CD4-positive, CD25-positive, alpha-beta regulatory T cell (primary cell): Measurements from ENCODE around the gene ZNF177. TPM values are rescaled to one million over a fixed set of nuclear protein-coding genes. Genes with fewer than 3 reads are reported as not detected.

Experiments used
- ATAC-seq, 2 donors: fragments of 150-1000 bp; cut with Tn5 transposase; one replicate each; pipeline ENCODE4 v1.10.0; 2021; ENCODE audit warnings: low read depth in 2 of 2, moderate number of reproducible peaks in 2 of 2, moderate library complexity in 1 of 2
- DNase-seq, 3 donors: peaks; one replicate each; pipeline versions ENCODE4 v3.0.0 to v3.0.0-alpha.2; 2012 to 2022; ENCODE audit warnings: mixed read lengths in 1 of 3
- H3K27ac ChIP-seq: one replicate; pipeline ENCODE4 v1.7.0; 2013; ENCODE audit warnings: mild to moderate bottlenecking, low read length; ENCODE audit not compliant: insufficient read depth, poor library complexity, severe bottlenecking
- H3K27me3 ChIP-seq: one replicate; pipeline ENCODE4 v1.7.0; 2013; ENCODE audit warnings: low read length; ENCODE audit not compliant: control insufficient read depth, insufficient read depth
- H3K36me3 ChIP-seq: one replicate; pipeline ENCODE4 v1.7.0; 2013; ENCODE audit warnings: mild to moderate bottlenecking, low read length, moderate library complexity; ENCODE audit not compliant: control insufficient read depth, insufficient read depth
- H3K4me1 ChIP-seq: 2 replicates; pipeline ENCODE4 v1.7.0; 2013; ENCODE audit warnings: mild to moderate bottlenecking, low read length; ENCODE audit not compliant: insufficient read depth, control insufficient read depth, poor library complexity, severe bottlenecking
- H3K4me3 ChIP-seq: one replicate; pipeline ENCODE4 v1.7.0; 2013; ENCODE audit warnings: low read depth, mild to moderate bottlenecking, low read length, moderate library complexity
- H3K9me3 ChIP-seq, 2 experiments: 1 replicate in 1 of 2; 2 replicates in 1 of 2; pipeline ENCODE4 v1.7.0; 2013; ENCODE audit warnings: low read length in 2 of 2, mild to moderate bottlenecking in 1 of 2, moderate library complexity in 1 of 2; ENCODE audit not compliant: control insufficient read depth in 2 of 2
- H3K27ac Mint-ChIP-seq, 3 donors: one replicate each; pipeline ENCODE4 v1.8.0; 2020 to 2022; ENCODE audit warnings: mild to moderate bottlenecking in 3 of 3, mixed read lengths in 3 of 3, moderate library complexity in 2 of 3
- H3K27me3 Mint-ChIP-seq: one replicate; pipeline ENCODE4 v1.8.0; 2022; ENCODE audit warnings: mild to moderate bottlenecking, mixed read lengths
- H3K36me3 Mint-ChIP-seq: one replicate; pipeline ENCODE4 v1.8.0; 2020; ENCODE audit warnings: mixed read lengths
- H3K4me1 Mint-ChIP-seq, 4 donors: one replicate each; pipeline ENCODE4 v1.8.0; 2020 to 2022; ENCODE audit warnings: mixed read lengths in 4 of 4, mild to moderate bottlenecking in 1 of 4
- H3K4me3 Mint-ChIP-seq, 4 donors: one replicate each; pipeline ENCODE4 v1.8.0; 2020 to 2022; ENCODE audit warnings: mild to moderate bottlenecking in 4 of 4, mixed read lengths in 4 of 4, moderate library complexity in 3 of 4
- H3K9me3 Mint-ChIP-seq, 7 donors: one replicate each; pipeline ENCODE4 v1.8.0; 2020 to 2022; ENCODE audit warnings: mixed read lengths in 7 of 7, mild to moderate bottlenecking in 3 of 7, moderate library complexity in 2 of 7
- polyA plus RNA-seq, 4 donors: library from polyadenylated mRNA; unstranded; fragments of 300-500 nt; fragmentation: Illumina TruSeq; gene quantifications; one replicate each; pipeline ENCODE4 v1.2.3, GENCODE V29; 2021
- total RNA-seq: library from RNA; stranded (reverse); gene quantifications from one replicate; pipeline ENCODE4 v1.2.3, GENCODE V29; 2022

ZNF177 gene
- total and polyA plus RNA-seq, 5 donors from 2014 or later: 0.19 to 0.81 (median 0.64) TPM

DNA sequence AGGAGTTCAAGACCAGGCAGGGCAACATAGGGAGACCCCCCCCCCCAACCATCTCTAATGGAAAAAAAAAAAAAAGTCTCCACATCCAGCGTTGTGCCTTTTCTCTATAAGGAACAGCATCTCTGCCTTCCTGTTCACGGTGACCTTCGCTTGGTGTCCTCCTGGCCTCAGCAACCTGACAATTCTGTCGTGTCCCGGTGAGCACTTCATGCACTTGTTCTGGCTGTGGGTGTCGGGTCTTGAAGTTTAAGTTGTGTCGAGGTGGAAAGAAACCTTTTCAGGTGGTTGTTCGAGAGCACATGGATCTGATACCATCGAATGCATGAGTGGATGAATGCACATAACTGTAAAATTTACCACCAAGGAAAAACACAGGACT is 38.2 kb upstream of the ZNF177 start:
- DNase-seq: no peak
- Mint-ChIP-seq H3K4me1 (peaks cover 11 to 40% (median 22%) of the 10 kb centered on the region in 4 donors), H3K27ac (peak overlapping the region; percentile 63 to 96 (median 79)), H3K27me3 (peaks cover 4% of the 10 kb centered on the region), H3K4me3 (peak overlapping the region; percentile 94 to 99 (median 96)), H3K36me3 (peaks cover 31% of the 10 kb centered on the region), H3K9me3 (peaks cover 0 to 54% (median 20%) of the 10 kb centered on the region in 7 donors)
- no peak for ATAC-seq
- Histone ChIP-seq H3K27ac (peak overlapping the region; percentile 83), H3K9me3 (peaks cover 23 to 50% of the 10 kb centered on the region in 2 experiments), H3K36me3 (peaks cover 27% of the 10 kb centered on the region), H3K4me3 (peak overlapping the region; percentile 98), H3K4me1 (peaks cover 11% of the 10 kb centered on the region), H3K27me3 (no peaks in the 10 kb centered on the region)

DNA sequence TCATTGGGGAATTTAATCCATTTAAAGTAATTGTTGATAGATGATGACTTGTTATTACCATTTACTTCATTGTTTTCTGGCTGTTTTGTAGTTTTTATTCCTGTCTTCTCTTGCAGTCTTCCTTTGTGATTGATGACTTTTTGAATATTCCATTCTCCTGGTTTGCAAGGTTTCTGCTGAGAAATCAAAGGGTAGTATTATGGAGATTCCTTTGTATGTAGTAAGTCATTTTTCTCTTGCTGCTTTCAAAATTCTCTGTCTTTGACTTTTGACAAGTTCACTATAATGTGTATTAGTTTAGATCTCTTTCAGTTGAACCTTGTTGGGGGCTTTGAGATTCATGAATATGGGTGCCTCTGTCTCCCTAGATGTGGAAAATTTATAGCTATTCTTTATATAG is 32.8 kb upstream of the ZNF177 start:
- peaks cover 62% of the 10 kb centered on the region for H3K36me3 Mint-ChIP-seq
- peaks cover 5 to 22% (median 8%) of the 10 kb centered on the region in 4 donors for H3K4me1 Mint-ChIP-seq
- Histone ChIP-seq H3K4me1 (no peaks in the 10 kb centered on the region), H3K27ac (no peak overlapping the region), H3K4me3 (no peak overlapping the region), H3K36me3 (peaks cover 61% of the 10 kb centered on the region), H3K27me3 (no peaks in the 10 kb centered on the region), H3K9me3 (peaks cover 70 to 96% of the 10 kb centered on the region in 2 experiments)
- H3K27me3 Mint-ChIP-seq: no peaks in the 10 kb centered on the region
- ATAC-seq (no peak), DNase-seq (no peak)
- H3K4me3 Mint-ChIP-seq: no peak overlapping the region
- H3K27ac Mint-ChIP-seq: no peak overlapping the region
- H3K9me3 Mint-ChIP-seq: peaks cover 0 to 82% (median 42%) of the 10 kb centered on the region in 7 donors

DNA sequence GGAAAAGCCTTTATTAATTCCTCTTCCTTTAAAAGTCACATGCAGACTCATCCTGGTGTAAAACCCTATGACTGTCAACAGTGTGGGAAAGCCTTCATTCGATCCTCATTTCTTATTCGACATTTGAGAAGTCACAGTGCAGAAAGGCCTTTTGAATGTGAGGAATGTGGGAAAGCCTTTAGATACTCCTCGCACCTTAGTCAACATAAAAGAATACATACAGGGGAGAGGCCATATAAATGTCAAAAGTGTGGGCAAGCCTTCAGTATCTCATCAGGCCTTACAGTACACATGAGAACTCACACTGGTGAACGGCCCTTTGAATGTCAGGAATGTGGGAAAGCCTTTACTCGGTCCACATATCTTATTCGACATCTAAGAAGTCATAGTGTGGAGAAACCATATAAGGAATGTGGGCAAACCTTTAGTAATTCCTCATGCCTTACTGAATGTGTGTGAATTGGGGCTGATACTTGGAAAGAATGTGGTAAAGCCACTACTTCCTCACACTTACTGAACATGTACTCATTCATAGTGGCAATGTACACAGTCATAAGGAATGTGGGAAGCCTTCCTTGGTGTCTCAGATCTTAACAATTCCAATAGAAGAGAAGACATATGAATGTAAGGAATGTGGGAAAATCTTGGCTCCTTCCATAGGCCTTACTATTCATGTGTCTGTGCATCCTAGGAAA is 20.1 kb upstream of the ZNF177 start:
- peaks cover 80 to 96% of the 10 kb centered on the region in 2 experiments for H3K9me3 ChIP-seq
- H3K27ac Mint-ChIP-seq: no peak overlapping the region
- H3K36me3 ChIP-seq: peaks cover 53% of the 10 kb centered on the region
- no peaks in the 10 kb centered on the region for H3K4me1 Mint-ChIP-seq
- H3K27ac ChIP-seq: no peak overlapping the region
- H3K4me3 ChIP-seq: no peak overlapping the region
- no peak for ATAC-seq
- H3K27me3 ChIP-seq: no peaks in the 10 kb centered on the region
- no peaks in the 10 kb centered on the region for H3K27me3 Mint-ChIP-seq
- DNase-seq: no peak
- peaks cover 59% of the 10 kb centered on the region for H3K36me3 Mint-ChIP-seq
- H3K4me3 Mint-ChIP-seq: no peak overlapping the region
- H3K4me1 ChIP-seq: no peaks in the 10 kb centered on the region
- H3K9me3 Mint-ChIP-seq: peaks cover 0 to 87% (median 37%) of the 10 kb centered on the region in 7 donors

DNA sequence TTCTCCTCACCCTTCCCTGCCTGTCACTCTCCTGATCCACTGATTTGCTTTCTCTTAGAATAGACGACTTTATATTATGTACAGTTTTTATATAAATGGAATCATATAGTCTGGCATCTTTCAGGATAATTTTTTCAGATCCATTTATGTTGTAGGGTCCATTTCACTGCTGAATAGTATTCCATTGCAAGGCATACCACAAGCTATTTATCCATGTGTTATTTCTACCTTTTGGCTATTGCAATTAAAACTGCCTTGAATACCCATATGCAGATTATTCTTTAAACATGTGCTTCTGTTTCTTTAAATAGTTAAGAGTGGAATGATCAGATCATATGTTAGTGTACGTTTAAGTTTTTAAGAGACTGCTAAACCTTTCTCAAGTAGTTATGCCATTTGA is 17.8 kb upstream of the ZNF177 start:
- Histone ChIP-seq H3K9me3 (peaks cover 82 to 97% of the 10 kb centered on the region in 2 experiments), H3K27ac (no peak overlapping the region), H3K36me3 (peaks cover 33% of the 10 kb centered on the region), H3K4me1 (no peaks in the 10 kb centered on the region), H3K4me3 (no peak overlapping the region), H3K27me3 (no peaks in the 10 kb centered on the region)
- no peak for ATAC-seq
- H3K27ac Mint-ChIP-seq: no peak overlapping the region
- H3K4me3 Mint-ChIP-seq: no peak overlapping the region
- peaks cover 0 to 87% (median 31%) of the 10 kb centered on the region in 7 donors for H3K9me3 Mint-ChIP-seq
- DNase-seq: no peak
- H3K27me3 Mint-ChIP-seq: no peaks in the 10 kb centered on the region
- peaks cover 42% of the 10 kb centered on the region for H3K36me3 Mint-ChIP-seq
- H3K4me1 Mint-ChIP-seq: no peaks in the 10 kb centered on the region

DNA sequence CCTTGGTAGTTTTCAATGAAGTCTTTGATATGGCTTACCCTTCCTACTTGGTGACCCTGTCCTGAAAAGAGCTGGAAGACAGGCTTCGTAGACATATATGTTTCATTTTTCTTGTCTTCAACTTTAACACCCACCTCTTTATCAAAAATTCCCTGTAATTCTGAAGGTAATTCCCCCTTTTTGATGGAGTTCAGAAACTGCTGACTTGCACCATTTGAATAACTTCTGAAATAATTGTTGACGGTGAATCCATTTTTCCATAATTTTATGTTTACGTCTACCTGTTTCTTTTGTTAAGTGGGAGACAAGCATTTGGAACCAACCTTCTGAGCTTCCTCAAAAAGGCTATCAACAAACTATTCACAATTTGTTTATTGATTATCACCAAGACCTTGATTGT is 14.6 kb upstream of the ZNF177 start:
- Mint-ChIP-seq H3K27ac (no peak overlapping the region), H3K36me3 (peaks cover 14% of the 10 kb centered on the region), H3K9me3 (peaks cover 0 to 85% (median 24%) of the 10 kb centered on the region in 7 donors), H3K4me1 (no peaks in the 10 kb centered on the region), H3K4me3 (no peak overlapping the region), H3K27me3 (no peaks in the 10 kb centered on the region)
- H3K27ac ChIP-seq: no peak overlapping the region
- no peak overlapping the region for H3K4me3 ChIP-seq
- no peaks in the 10 kb centered on the region for H3K4me1 ChIP-seq
- ATAC-seq: no peak
- H3K9me3 ChIP-seq: peaks cover 78 to 95% of the 10 kb centered on the region in 2 experiments
- H3K27me3 ChIP-seq: no peaks in the 10 kb centered on the region
- H3K36me3 ChIP-seq: peaks cover 4% of the 10 kb centered on the region
- no peak for DNase-seq

DNA sequence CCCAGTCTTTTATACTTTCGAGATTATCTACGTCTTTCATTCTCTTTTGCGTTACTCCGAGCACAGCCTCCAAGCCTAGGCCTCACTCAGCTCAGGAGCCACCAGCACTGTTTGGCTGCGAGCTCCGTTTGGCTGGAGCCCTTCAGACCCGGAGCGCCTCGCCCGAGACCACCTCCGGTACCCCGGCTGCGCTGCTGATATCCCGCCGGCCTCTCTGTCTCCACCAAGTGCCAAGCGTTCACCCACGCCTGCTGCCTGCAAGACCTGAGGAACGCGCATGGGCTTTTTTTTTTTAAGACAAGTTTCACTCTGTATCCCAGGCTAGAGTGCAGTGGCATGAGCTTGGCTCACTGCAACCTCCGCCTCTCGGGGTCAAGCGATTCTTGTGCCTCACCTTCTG is 14.1 kb upstream of the ZNF177 start:
- peaks cover 0 to 82% (median 21%) of the 10 kb centered on the region in 7 donors for H3K9me3 Mint-ChIP-seq
- no peaks in the 10 kb centered on the region for H3K4me1 ChIP-seq
- H3K27ac Mint-ChIP-seq: no peak overlapping the region
- H3K36me3 Mint-ChIP-seq: peaks cover 10% of the 10 kb centered on the region
- H3K4me1 Mint-ChIP-seq: no peaks in the 10 kb centered on the region
- H3K36me3 ChIP-seq: peaks cover 1% of the 10 kb centered on the region
- ATAC-seq: no peak
- peaks cover 75 to 95% of the 10 kb centered on the region in 2 experiments for H3K9me3 ChIP-seq
- no peak overlapping the region for H3K4me3 ChIP-seq
- no peak for DNase-seq
- no peak overlapping the region for H3K27ac ChIP-seq
- H3K27me3 ChIP-seq: no peaks in the 10 kb centered on the region
- no peaks in the 10 kb centered on the region for H3K27me3 Mint-ChIP-seq
- H3K4me3 Mint-ChIP-seq: no peak overlapping the region

DNA sequence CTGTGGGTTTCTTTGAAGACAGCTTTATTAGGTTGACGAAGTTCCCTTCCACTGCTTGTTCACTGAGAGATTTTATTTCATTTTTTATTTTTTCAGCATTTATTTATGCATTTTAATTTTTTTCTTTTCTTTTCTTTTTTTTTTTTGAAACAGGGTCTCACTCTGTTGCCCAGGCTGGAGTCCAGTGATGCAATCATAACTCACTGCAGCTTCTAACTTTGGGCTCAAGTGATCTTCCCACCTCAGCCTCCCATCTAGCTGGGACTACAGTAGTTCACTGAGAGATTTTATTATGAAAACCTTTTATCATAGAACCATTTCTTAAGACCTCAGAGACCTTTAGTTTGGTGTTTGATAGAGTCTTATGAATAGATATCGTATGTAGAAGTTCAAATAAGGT is 10.3 kb upstream of the ZNF177 start:
- no peak overlapping the region for H3K27ac Mint-ChIP-seq

DNA sequence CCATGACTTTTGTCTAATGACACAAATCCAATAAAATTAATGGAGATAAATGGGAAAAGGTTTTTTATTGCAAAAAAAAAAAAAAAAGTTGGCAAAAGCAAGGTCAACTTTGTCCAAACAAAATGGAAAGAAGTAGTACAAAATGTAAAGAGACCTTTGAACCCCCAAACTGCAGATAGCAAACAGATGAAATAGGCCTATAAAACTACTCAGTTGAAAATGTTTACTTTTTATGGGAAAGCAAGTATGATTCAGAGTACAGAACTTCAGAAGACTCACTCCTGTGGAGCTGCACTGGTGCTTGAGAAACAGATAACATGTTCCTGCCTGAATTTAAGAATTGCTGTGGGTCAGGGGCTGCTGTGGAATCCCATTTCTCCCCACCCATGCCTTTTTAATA is 9.8 kb upstream of the ZNF177 start:
- Mint-ChIP-seq H3K36me3 (peaks cover 5% of the 10 kb centered on the region), H3K27me3 (no peaks in the 10 kb centered on the region), H3K9me3 (peaks cover 0 to 74% (median 15%) of the 10 kb centered on the region in 7 donors), H3K4me3 (no peak overlapping the region), H3K4me1 (no peaks in the 10 kb centered on the region), H3K27ac (no peak overlapping the region)
- H3K4me3 ChIP-seq: no peak overlapping the region
- H3K27me3 ChIP-seq: no peaks in the 10 kb centered on the region
- H3K36me3 ChIP-seq: no peaks in the 10 kb centered on the region
- no peaks in the 10 kb centered on the region for H3K4me1 ChIP-seq
- ATAC-seq (no peak), DNase-seq (no peak)
- H3K27ac ChIP-seq: no peak overlapping the region
- peaks cover 57 to 89% of the 10 kb centered on the region in 2 experiments for H3K9me3 ChIP-seq

More for the DNA sequence above, 10.3 kb upstream of the ZNF177 start:
- ATAC-seq: no peak
- Histone ChIP-seq H3K4me1 (no peaks in the 10 kb centered on the region), H3K9me3 (peaks cover 57 to 89% of the 10 kb centered on the region in 2 experiments), H3K27ac (no peak overlapping the region), H3K36me3 (no peaks in the 10 kb centered on the region), H3K27me3 (no peaks in the 10 kb centered on the region), H3K4me3 (no peak overlapping the region)
- H3K4me3 Mint-ChIP-seq: no peak overlapping the region
- no peak for DNase-seq
- H3K27me3 Mint-ChIP-seq: no peaks in the 10 kb centered on the region
- H3K36me3 Mint-ChIP-seq: peaks cover 5% of the 10 kb centered on the region
- H3K9me3 Mint-ChIP-seq: peaks cover 0 to 72% (median 15%) of the 10 kb centered on the region in 7 donors
- no peaks in the 10 kb centered on the region for H3K4me1 Mint-ChIP-seq
